Measurements from ENCODE around the gene FBLN1.

- no peak for TF ChIP-seq EZH2phosphoT487 (IDR thresholded peaks at IDR 0.05; ENCODE audit: insufficient read depth, low read depth)
- no peak for TF ChIP-seq EZH2 (IDR thresholded peaks at IDR 0.05; ENCODE audit: insufficient read depth, poor library complexity, severe bottlenecking)
These were observed 3.5 kb downstream of the FBLN1 start for GRCh38 chr22:45505991-45506747.

Data from GM23248 (cell line).